HepG2 (cell line): ENCODE data around the gene RRBP1. TPM values are rescaled to one million over a fixed set of nuclear protein-coding genes. Genes with fewer than 3 reads are reported as not detected.

Experiments
- ATAC-seq: fragments of 200-7000 bp; cut with Tn5 transposase; 3 replicates; pipeline ENCODE4 v1.9.1; 2020; ENCODE audit warnings: mild to moderate bottlenecking, moderate library complexity
- BruUV-seq: library from RNA; stranded (reverse); fragments of 400-500 nt; replicated peaks from 2 replicates; lab custom pipeline; 2021; lab: Mats Ljungman, UMichigan
- CTCF ChIA-PET: fragments of 300-600 bp; formaldehyde crosslinking; extraction: SDS; loops from one replicate; lab custom pipeline; 2021; ENCODE audit warnings: low total read pairs, inconsistent platforms, low intra/inter-chr PET ratio; lab: Yijun Ruan, JAX
- POLR2A ChIA-PET: fragments of 350-600 bp; sonication (Branson Sonifier 250); formaldehyde crosslinking; loops from one replicate; lab custom pipeline; 2020; ENCODE audit warnings: antibody characterized with exemption, inconsistent platforms; lab: Yijun Ruan, JAX
- DNase-seq: peaks from one replicate; pipeline ENCODE4 v3.0.0-alpha.2; 2015; ENCODE audit warnings: low spot score
- FAIRE-seq: peaks from 3 replicates; lab custom pipeline; 2011; peaks lifted over from hg19 to GRCh38; lab: Jason Lieb, UNC
- H2AFZ ChIP-seq: one replicate; pipeline ENCODE4 v1.6.1; 2011; ENCODE audit warnings: low read length, inconsistent platforms
- H3K27ac ChIP-seq: fragments of 300-600 bp; 3 replicates; pipeline ENCODE4 v1.8.0; 2011; ENCODE audit warnings: mixed run types, mild to moderate bottlenecking, mixed read lengths, low read length, inconsistent platforms; ENCODE audit not compliant: insufficient read depth; ENCODE audit errors: extremely low read length
- H3K27me3 ChIP-seq, 2 experiments: fragments of 200-600 bp in 1 of 2; 2 replicates in 1 of 2; 3 replicates in 1 of 2; pipeline versions ENCODE4 v1.6.0 to v1.8.0; 2011; ENCODE audit warnings: low read length in 2 of 2, mild to moderate bottlenecking in 2 of 2, moderate library complexity in 2 of 2, inconsistent platforms in 1 of 2; ENCODE audit not compliant: insufficient read depth in 2 of 2, control insufficient read depth in 1 of 2
- H3K36me3 ChIP-seq, 2 experiments: fragments of 200-600 bp in 1 of 2; replicated peaks in 1 of 2; 2 replicates in 1 of 2; 3 replicates in 1 of 2; pipeline versions ENCODE4 v1.5.1 to v1.8.0; 2011; ENCODE audit warnings: low read length in 2 of 2, inconsistent platforms in 1 of 2; ENCODE audit not compliant: insufficient read depth in 2 of 2, control insufficient read depth in 1 of 2
- H3K4me1 ChIP-seq: 2 replicates; pipeline ENCODE4 v1.5.1; 2012; ENCODE audit warnings: low read length, inconsistent platforms; ENCODE audit not compliant: insufficient read depth
- H3K4me2 ChIP-seq: 2 replicates; pipeline ENCODE4 v1.6.0; 2011; ENCODE audit warnings: low read depth, low read length, inconsistent platforms
- H3K4me3 ChIP-seq, 3 experiments: fragments of 200-600 bp in 1 of 3; sonication (generic), shearing (Covaris generic) in 1 of 3; replicated peaks in 1 of 3; 2 replicates each; pipeline ENCODE4 v1.5.1; 2011 to 2016; ENCODE audit warnings: low read length in 3 of 3, inconsistent platforms in 2 of 3, low read depth in 2 of 3, mild to moderate bottlenecking in 2 of 3, control low read depth in 1 of 3, mixed read lengths in 1 of 3; ENCODE audit not compliant: insufficient read depth in 1 of 3
- H3K79me2 ChIP-seq: one replicate; pipeline ENCODE4 v1.6.1; 2011; ENCODE audit warnings: low read length, inconsistent platforms; ENCODE audit not compliant: insufficient read depth
- H3K9ac ChIP-seq: 2 replicates; pipeline ENCODE4 v1.6.0; 2011; ENCODE audit warnings: mild to moderate bottlenecking, low read depth, low read length, inconsistent platforms; ENCODE audit not compliant: insufficient read depth
- H3K9me3 ChIP-seq: 2 replicates; pipeline ENCODE4 v1.5.1; 2012; ENCODE audit warnings: mild to moderate bottlenecking, low read length
- H4K20me1 ChIP-seq: 2 replicates; pipeline ENCODE4 v1.6.0; 2011; ENCODE audit warnings: inconsistent platforms, mild to moderate bottlenecking, low read length, moderate library complexity; ENCODE audit not compliant: insufficient read depth
- BHLHE40 ChIP-seq: IDR thresholded peaks from 2 replicates; pipeline ENCODE4 v1.6.1; 2011; ENCODE audit warnings: low read length, improper control_type of control experiment
- POGK ChIP-seq: sonication (generic); formaldehyde crosslinking; conservative IDR thresholded peaks from 2 replicates; pipeline ENCODE4 v1.8.0; 2022; ENCODE audit warnings: mild to moderate bottlenecking, moderate library complexity, missing genetic modification reagents
- SNAPC2 ChIP-seq: sonication (generic); formaldehyde crosslinking; IDR thresholded peaks from 2 replicates; pipeline ENCODE4 v1.8.1; 2022; ENCODE audit warnings: mild to moderate bottlenecking, missing genetic modification reagents
- TARDBP ChIP-seq: sonication (generic); formaldehyde crosslinking; IDR thresholded peaks from 2 replicates; pipeline ENCODE4 v1.8.0; 2022; ENCODE audit warnings: mild to moderate bottlenecking, missing genetic modification reagents
- ZKSCAN1 ChIP-seq: fragments of 150-350 bp; IDR thresholded peaks from 2 replicates; pipeline ENCODE4 v1.6.1; 2014; ENCODE audit warnings: low read length
- ZNF800 ChIP-seq: sonication (generic); formaldehyde crosslinking; IDR thresholded peaks from 2 replicates; pipeline ENCODE4 v1.4.0; 2020; ENCODE audit warnings: missing genetic modification reagents
- WGBS: methylation state at CpG from one replicate; pipeline ENCODE4 v1.1.6; 2017; ENCODE audit warnings: low lambda C conversion rate; 5-methylcytosine and 5-hydroxymethylcytosine counted together
- in situ Hi-C: cut with HindIII; loops from 2 replicates; pipeline ENCODE4 v1.10.0; 2017; ENCODE audit warnings: low pct_unique_long_range_greater_than_20kb; ENCODE audit not compliant: extremely low pct_ligation_motif_present
- intact Hi-C: fragments of 100-400 bp; cut with micrococcal nuclease; formaldehyde crosslinking; loops from one replicate; pipeline ENCODE4 v1.10.0; 2022; ENCODE audit not compliant: unreplicated experiment
- polyA plus RNA-seq, 8 experiments: library from polyadenylated mRNA; depleted of rRNA in 3 of 8; stranded (reverse) in 7 of 8; unstranded in 1 of 8; fragments of >200 nt; fragmentation: Illumina TruSeq in 4 of 8; extraction: Trizol in 4 of 8; gene quantifications; 2 replicates each; pipeline versions ENCODE4 v1.2.1 to v1.2.3, GENCODE V29; 2011 to 2016; ENCODE audit warnings: low read depth in 4 of 8, missing spikeins in 1 of 8, mixed read lengths in 1 of 8; ENCODE audit not compliant: insufficient read depth in 1 of 8
- total RNA-seq, 5 experiments: library from RNA; depleted of rRNA; stranded (reverse); fragments of >200 nt; fragmentation: Illumina TruSeq; extraction: Trizol; gene quantifications; 2 replicates each; pipeline ENCODE4 v1.2.3, GENCODE V29; 2016; ENCODE audit warnings: low read depth in 1 of 5

Gene RRBP1
- total and polyA plus RNA-seq, 2 of the 13 experiments (the other 11 are each of a cell fraction or from before 2014, with no cell fraction given) = 150 to 222 TPM

GRCh38 chr20:17663486-17663885 is 18.6 kb downstream of the RRBP1 start:
- WGBS = 88% methylated on average over 5 of the region's 5 CpGs
- Histone ChIP-seq H2AFZ (no peak overlapping the region), H3K27ac (peak overlapping the region; percentile 21), H3K4me2 (peak overlapping the region; percentile 13; the same call in 1 of the 2 replicates), H3K27me3 (no peaks in the 10 kb centered on the region), H3K4me3 (no peak overlapping the region), H3K9ac (no peak overlapping the region; the same call in 1 of the 2 replicates), H4K20me1 (peaks cover 93% of the 10 kb centered on the region), H3K4me1 (peaks cover 58% of the 10 kb centered on the region), H3K79me2 (peaks cover 91% of the 10 kb centered on the region), H3K36me3 (peaks cover 30 to 65% of the 10 kb centered on the region in 2 experiments), H3K9me3 (no peaks in the 10 kb centered on the region)
- in situ Hi-C loops (no loop called here), intact Hi-C loops (no loop called here)
- no peak for DNase-seq
- TF ChIP-seq POGK (no peak), BHLHE40 (no peak), TARDBP (CRISPR knock-in tag) (0 out of 2 replicates have a peak, but pooled peaks have one; percentile 18), SNAPC2 (CRISPR knock-in tag) (0 out of 2 replicates have a peak, but pooled peaks have one; percentile 23), ZKSCAN1 (0 out of 2 replicates have a peak, but pooled peaks have one; percentile 12), ZNF800 (CRISPR knock-in tag) (0 out of 2 replicates have a peak, but pooled peaks have one; percentile 30)
- no TSS peak for BruUV-seq
- FAIRE-seq = no peak
- ChIA-PET CTCF (no interaction called here), POLR2A (no interaction called here)
- no peak for ATAC-seq
